Astrocyte of the cerebellum (primary cell): Measurements from ENCODE around the gene HMGB3.

ENCODE experiments used
- DNase-seq: peaks from one replicate; pipeline ENCODE4 v3.0.0-alpha.2; 2011; ENCODE audit warnings: low read depth
- H3K4me3 ChIP-seq: 2 replicates; pipeline ENCODE4 v1.5.1; 2011; ENCODE audit warnings: mild to moderate bottlenecking, low read depth, low read length, moderate library complexity
- CTCF ChIP-seq: IDR thresholded peaks from 2 replicates; pipeline ENCODE4 v1.5.1; 2012; ENCODE audit warnings: low read length, low read depth, moderate library complexity, mild to moderate bottlenecking; ENCODE audit errors: missing control alignments
- in situ Hi-C: cut with HindIII; loops from 2 replicates; pipeline ENCODE4 v1.10.0; 2017; ENCODE audit warnings: low sequenced_read_pairs

The HMGB3 gene

DNA sequence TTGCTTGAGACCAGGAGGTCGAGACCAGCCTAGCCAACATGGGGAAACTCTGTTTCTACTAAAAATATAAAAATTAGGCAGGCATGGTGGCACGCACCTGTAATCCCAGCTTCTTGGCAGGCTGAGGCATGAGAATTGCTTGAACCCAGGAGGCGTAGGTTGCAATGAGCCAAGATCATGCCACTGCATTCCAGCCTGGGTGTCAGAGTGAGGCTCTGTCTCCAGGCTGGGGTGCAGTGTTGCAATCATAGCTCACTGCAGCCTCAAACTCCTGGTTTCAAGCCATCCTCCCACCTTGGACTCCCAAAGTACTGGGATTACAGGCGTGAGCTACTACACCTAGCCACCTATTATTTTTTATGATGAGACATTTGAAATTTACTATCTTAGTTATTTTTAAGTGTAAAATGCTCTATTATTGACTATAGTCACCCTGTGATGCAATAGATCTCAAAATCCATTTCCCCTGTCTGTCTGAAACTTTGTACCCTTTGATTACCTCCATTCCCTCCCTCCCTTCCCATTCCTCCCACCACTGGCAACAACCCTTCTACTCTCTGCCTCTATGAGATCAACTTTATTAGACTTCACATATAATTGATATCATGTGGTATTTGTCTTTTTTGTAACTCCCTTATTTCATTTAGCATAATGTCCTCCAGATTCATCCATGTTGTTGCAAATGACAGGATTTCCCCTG, 23.4 kb downstream of the HMGB3 start:
- H3K4me3 ChIP-seq = no peak overlapping the region
- no peak for TF ChIP-seq CTCF
- no peak for DNase-seq
- in situ Hi-C loops = no loop called here

DNA sequence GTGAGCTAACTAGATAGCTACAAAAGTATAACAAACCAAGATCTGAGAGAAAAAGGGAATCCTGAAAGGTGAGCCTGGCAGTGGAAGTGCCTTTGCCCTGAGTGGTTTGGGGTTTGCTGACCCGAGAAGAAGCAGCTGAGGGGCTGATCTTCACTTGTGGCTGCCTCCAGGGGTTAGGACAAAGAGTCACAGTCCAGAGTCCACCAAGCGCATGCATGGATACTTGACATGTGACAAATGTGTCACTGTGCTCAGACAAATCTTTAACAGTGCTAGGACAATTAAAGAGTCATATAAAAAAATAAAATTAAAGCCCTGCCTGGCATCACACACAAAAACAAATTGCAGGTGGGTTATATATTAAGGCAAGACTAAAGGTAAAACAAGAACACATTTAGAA, 26.4 kb downstream of the HMGB3 start:
- no peak for TF ChIP-seq CTCF
- in situ Hi-C loops = no loop called here
- DNase-seq = no peak

DNA sequence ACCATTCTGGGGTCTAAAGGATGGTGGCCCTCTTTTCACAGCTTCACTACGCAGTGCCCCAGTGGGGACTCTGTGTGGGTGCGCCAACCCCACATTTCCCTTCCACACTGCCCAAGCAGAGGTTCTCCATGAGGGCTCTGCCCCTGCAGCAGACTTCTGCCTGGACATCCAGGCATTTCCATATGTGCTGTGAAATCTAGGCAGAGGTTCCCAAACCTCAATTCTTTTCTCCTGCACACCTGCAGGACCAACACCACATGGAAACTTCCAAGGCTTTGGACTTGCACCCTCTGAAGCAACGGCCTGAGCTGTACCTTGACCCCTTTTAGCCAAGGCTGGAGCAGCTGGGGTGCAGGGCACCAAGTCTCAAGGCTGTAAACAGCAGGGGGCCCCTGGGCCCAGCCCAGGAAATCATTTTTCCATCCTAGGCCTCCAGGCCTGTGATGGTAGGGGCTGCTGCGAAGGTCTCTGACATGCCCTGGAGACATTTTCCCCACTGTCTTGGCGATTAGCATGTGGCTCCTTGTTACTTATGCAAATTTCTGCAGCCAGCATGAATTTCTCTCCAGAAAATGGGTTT, 30.1 kb downstream of the HMGB3 start:
- DNase-seq = no peak
- no peak overlapping the region for H3K4me3 ChIP-seq
- in situ Hi-C loops = no loop called here
- TF ChIP-seq CTCF = no peak

More for the DNA sequence above, 26.4 kb downstream of the HMGB3 start:
- H3K4me3 ChIP-seq = no peak overlapping the region

DNA sequence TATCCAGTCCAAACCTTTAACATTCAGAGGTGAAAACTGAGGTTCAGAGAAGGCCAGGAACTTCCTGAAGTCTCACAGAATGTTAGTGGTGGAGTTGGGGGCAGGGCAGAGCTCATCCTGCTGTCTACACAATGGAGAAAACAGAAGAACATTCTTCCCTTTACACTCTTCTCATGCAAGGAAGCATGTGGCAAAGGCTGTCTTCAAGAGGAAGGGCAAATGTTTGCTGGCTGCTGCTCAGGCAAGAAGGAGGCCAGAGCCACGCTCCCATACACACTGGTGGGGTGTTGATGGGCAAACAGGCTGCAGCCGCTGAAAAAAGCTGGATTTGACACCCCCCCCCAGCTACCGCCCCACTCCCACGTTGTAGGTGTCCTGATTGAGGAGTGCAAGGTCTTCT, 32.5 kb downstream of the HMGB3 start:
- DNase-seq = no peak
- H3K4me3 ChIP-seq = no peak overlapping the region
- in situ Hi-C loops = no loop called here
- no peak for TF ChIP-seq CTCF

DNA sequence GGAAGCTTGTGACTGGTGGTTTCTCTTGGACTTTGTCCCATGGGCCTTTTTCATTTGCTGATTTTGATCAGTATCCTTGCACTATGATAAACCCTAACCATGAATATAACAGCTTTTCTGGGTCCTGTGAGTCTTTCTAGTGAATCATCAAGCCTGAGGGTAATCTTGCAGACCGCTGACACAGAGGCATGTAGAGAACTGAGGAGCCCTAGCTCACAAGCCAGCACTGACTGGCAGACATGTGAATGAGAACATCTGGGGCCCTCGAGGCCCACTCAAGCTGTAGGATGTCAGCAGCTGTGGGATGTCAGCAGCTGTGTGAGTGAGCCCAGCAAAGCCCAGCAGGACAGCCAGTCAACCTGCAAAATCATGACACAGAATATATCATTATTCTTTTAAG, 36.7 kb downstream of the HMGB3 start:
- in situ Hi-C loops = no loop called here
- no peak for TF ChIP-seq CTCF
- H3K4me3 ChIP-seq = no peak overlapping the region
- no peak for DNase-seq

DNA sequence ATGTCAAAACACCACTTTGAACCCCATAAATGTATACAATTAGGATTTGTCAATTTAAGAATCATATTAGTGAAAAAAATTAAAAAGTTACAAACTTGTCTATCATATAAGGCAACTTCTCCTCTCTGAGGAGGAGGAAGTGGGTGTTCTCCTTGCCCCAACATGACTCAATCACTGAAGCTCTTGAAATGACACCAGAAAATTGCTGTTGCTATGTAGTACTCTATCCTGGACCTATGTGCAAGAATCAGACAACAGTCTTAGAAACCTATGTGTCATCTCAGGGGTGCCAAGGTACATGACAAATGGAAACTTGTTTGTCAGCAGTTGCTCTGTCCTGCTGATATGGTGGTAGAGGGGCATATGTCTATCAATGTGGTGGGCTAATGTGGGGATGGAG, 47.7 kb downstream of the HMGB3 start:
- DNase-seq = no peak
- no peak overlapping the region for H3K4me3 ChIP-seq
- in situ Hi-C loops = no loop called here
- no peak for TF ChIP-seq CTCF
